Tibial nerve (tissue), 4 donors: ENCODE measurements around the gene SLC24A3.

ENCODE experiments used
- CTCF ChIP-seq, 5 experiments: fragments of 200-600 bp in 3 of 5; fragments of 450-650 bp in 2 of 5; sonication (generic) in 3 of 5; IDR thresholded peaks; one replicate each; pipeline ENCODE4 v1.5.1; 2016 to 2019; ENCODE audit warnings: antibody characterized with exemption in 5 of 5, mild to moderate bottlenecking in 3 of 5, moderate library complexity in 2 of 5
- EP300 ChIP-seq, 2 donors: sonication (generic); formaldehyde crosslinking; IDR thresholded peaks; one replicate each; pipeline ENCODE4 v1.6.1; 2017; ENCODE audit warnings: antibody characterized with exemption in 2 of 2, mild to moderate bottlenecking in 1 of 2
- POLR2A ChIP-seq, 2 donors: fragments of 450-650 bp; IDR thresholded peaks; one replicate each; pipeline ENCODE4 v1.6.1; 2017; ENCODE audit warnings: antibody characterized with exemption in 2 of 2, mild to moderate bottlenecking in 2 of 2, moderate library complexity in 2 of 2

GRCh38 chr20:19661717-19662636 lies 449.5 kb downstream of the SLC24A3 start:
- TF ChIP-seq CTCF (IDR thresholded peaks at IDR 0.05) (peak; percentile 88 to 95 (median 94)), POLR2A (IDR thresholded peaks at IDR 0.05) (no peak), EP300 (IDR thresholded peaks at IDR 0.05) (no peak)
